K562 (cell line): Measurements from ENCODE around the gene NALCN. TPM values are rescaled to one million over a fixed set of nuclear protein-coding genes. Genes with fewer than 3 reads are reported as not detected.

Experiments
- ATAC-seq: fragments of 200-7000 bp; cut with Tn5 transposase; 3 replicates; pipeline ENCODE4 v1.9.1; 2020; ENCODE audit warnings: moderate library complexity
- BruUV-seq: library from RNA; stranded (reverse); fragments of 400-500 nt; replicated peaks from 2 replicates; lab custom pipeline; 2021; lab: Mats Ljungman, UMichigan
- CTCF ChIA-PET: fragments of 300-600 bp; formaldehyde crosslinking; extraction: SDS; loops from one replicate; lab custom pipeline; 2021; ENCODE audit warnings: low intra/inter-chr PET ratio; lab: Yijun Ruan, JAX
- POLR2A ChIA-PET: fragments of 300-600, 350-650 bp; sonication (Branson Sonifier 250); formaldehyde crosslinking; extraction: SDS; loops from one replicate; lab custom pipeline; 2021; ENCODE audit warnings: antibody characterized with exemption, inconsistent platforms; lab: Yijun Ruan, JAX
- DNase-seq, 4 experiments: peaks; one replicate each; pipeline versions ENCODE4 v3.0.0 to v3.0.0-alpha.2; 2011 to 2018; ENCODE audit warnings: low spot score in 3 of 4, mixed read lengths in 3 of 4; ENCODE audit errors: extremely low read depth in 1 of 4
- FAIRE-seq: peaks from 2 replicates; lab custom pipeline; 2011; peaks lifted over from hg19 to GRCh38; lab: Jason Lieb, UNC
- H2AFZ ChIP-seq: 2 replicates; pipeline ENCODE4 v1.6.0; 2011; ENCODE audit warnings: low read depth, low read length, control low read depth, inconsistent platforms
- H3K27ac ChIP-seq: fragments of 200-600 bp; 3 replicates; pipeline ENCODE4 v1.8.0; 2011; ENCODE audit warnings: low read depth, mild to moderate bottlenecking, control low read depth, inconsistent platforms, low read length, moderate library complexity, mixed read lengths; ENCODE audit errors: extremely low read depth
- H3K27me3 ChIP-seq, 2 experiments: fragments of 300-600 bp in 1 of 2; 2 replicates in 1 of 2; 3 replicates in 1 of 2; pipeline versions ENCODE4 v1.6.0 to v1.8.0; 2011; ENCODE audit warnings: inconsistent platforms in 2 of 2, low read length in 2 of 2, mild to moderate bottlenecking in 1 of 2, mixed read lengths in 1 of 2, moderate library complexity in 1 of 2; ENCODE audit not compliant: control insufficient read depth in 2 of 2, insufficient read depth in 2 of 2
- H3K36me3 ChIP-seq: fragments of 300-600 bp; 3 replicates; pipeline ENCODE4 v1.8.0; 2011; ENCODE audit warnings: mild to moderate bottlenecking, low read length, inconsistent platforms; ENCODE audit not compliant: control insufficient read depth, insufficient read depth
- H3K4me1 ChIP-seq, 2 experiments: fragments of 200-600 bp in 1 of 2; replicated peaks in 1 of 2; 2 replicates in 1 of 2; 3 replicates in 1 of 2; pipeline versions ENCODE4 v1.5.1 to v1.8.0; 2011; ENCODE audit warnings: inconsistent platforms in 2 of 2, low read length in 2 of 2, mild to moderate bottlenecking in 1 of 2, mixed read lengths in 1 of 2, moderate library complexity in 1 of 2; ENCODE audit not compliant: control insufficient read depth in 2 of 2, insufficient read depth in 2 of 2
- H3K4me2 ChIP-seq: 2 replicates; pipeline ENCODE4 v1.6.1; 2011; ENCODE audit warnings: low read length, control low read depth, inconsistent platforms, mixed read lengths; ENCODE audit not compliant: insufficient read depth
- H3K4me3 ChIP-seq: fragments of 200-600 bp; sonication (generic), shearing (Covaris generic); 2 replicates; pipeline ENCODE4 v1.5.1; 2016; ENCODE audit warnings: control low read depth, inconsistent platforms
- H3K79me2 ChIP-seq: fragments of 200-600 bp; 3 replicates; pipeline ENCODE4 v1.8.0; 2011; ENCODE audit warnings: low read length, inconsistent platforms; ENCODE audit not compliant: control insufficient read depth, insufficient read depth
- H3K9ac ChIP-seq, 2 experiments: 2 replicates each; pipeline versions ENCODE4 v1.6.0 to v1.6.1; 2011; ENCODE audit warnings: low read depth in 2 of 2, low read length in 2 of 2, control low read depth in 1 of 2, inconsistent platforms in 1 of 2, mild to moderate bottlenecking in 1 of 2, mixed read lengths in 1 of 2; ENCODE audit not compliant: insufficient read depth in 1 of 2
- H3K9me1 ChIP-seq: one replicate; pipeline ENCODE4 v1.6.0; 2011; ENCODE audit warnings: inconsistent platforms, mild to moderate bottlenecking, low read length, moderate library complexity; ENCODE audit not compliant: control insufficient read depth, insufficient read depth
- H3K9me3 ChIP-seq: replicated peaks from 2 replicates; pipeline ENCODE4 v1.5.1; 2011; ENCODE audit warnings: low read depth, low read length, inconsistent platforms; ENCODE audit not compliant: control insufficient read depth, insufficient read depth
- H4K20me1 ChIP-seq: replicated peaks from 2 replicates; pipeline ENCODE4 v1.6.1; 2011; ENCODE audit warnings: low read length, inconsistent platforms, mixed read lengths; ENCODE audit not compliant: control insufficient read depth, insufficient read depth
- DDX20 ChIP-seq: fragments of 450-650 bp; IDR thresholded peaks from 2 replicates; pipeline ENCODE4 v1.6.1; 2016; ENCODE audit warnings: missing genetic modification characterization, low read depth, mild to moderate bottlenecking, missing compliant biosample characterization, moderate library complexity
- EP300 ChIP-seq: IDR thresholded peaks from 2 replicates; pipeline ENCODE4 v1.6.1; 2012; ENCODE audit warnings: low read length, improper control_type of control experiment
- HDAC2 ChIP-seq: fragments of 450-650 bp; IDR thresholded peaks from 2 replicates; pipeline ENCODE4 v1.6.1; 2016; ENCODE audit warnings: mild to moderate bottlenecking
- MEF2A ChIP-seq: IDR thresholded peaks from 2 replicates; pipeline ENCODE4 v1.6.1; 2011; ENCODE audit warnings: low read depth, mild to moderate bottlenecking, low read length, moderate library complexity; ENCODE audit not compliant: control insufficient read depth
- TOE1 ChIP-seq, 2 experiments: fragments of 450-650 bp in 1 of 2; sonication (generic) in 1 of 2; formaldehyde crosslinking in 1 of 2; IDR thresholded peaks; 2 replicates each; pipeline versions ENCODE4 v1.7.1 to v1.8.0; 2016 to 2022; ENCODE audit warnings: borderline replicate concordance in 2 of 2, mild to moderate bottlenecking in 2 of 2, antibody characterized with exemption in 1 of 2, inconsistent platforms in 1 of 2, low read depth in 1 of 2, missing genetic modification reagents in 1 of 2, moderate library complexity in 1 of 2
- ZNF212 ChIP-seq: fragments of 450-650 bp; formaldehyde crosslinking; IDR thresholded peaks from 2 replicates; pipeline ENCODE4 v1.4.0; 2020; ENCODE audit warnings: mild to moderate bottlenecking
- ZNF699 ChIP-seq: fragments of 250-450 bp; sonication (Bioruptor Pico); IDR thresholded peaks from 2 replicates; pipeline ENCODE4 v1.8.0; 2021; ENCODE audit warnings: mild to moderate bottlenecking, moderate library complexity; ENCODE audit not compliant: insufficient replicate concordance
- WGBS: fragments of 100-300 bp; shearing (Covaris generic); methylation state at CpG from one replicate; pipeline ENCODE4 v1.1.6; 2016; ENCODE audit warnings: low coverage, mixed read lengths; ENCODE audit not compliant: insufficient coverage; ENCODE audit errors: missing lambda C conversion rate; 5-methylcytosine and 5-hydroxymethylcytosine counted together
- in situ Hi-C: fragments of 300-500 bp; cut with MboI; formaldehyde crosslinking; loops from 4 replicates; pipeline ENCODE4 v1.15.0; 2018; ENCODE audit warnings: inconsistent platforms, mixed read lengths
- intact Hi-C: fragments of 100-400 bp; cut with micrococcal nuclease; formaldehyde crosslinking; loops from 2 replicates; pipeline ENCODE4 v1.14.2; 2022
- polyA plus RNA-seq, 8 experiments: library from polyadenylated mRNA; depleted of rRNA in 4 of 8; stranded (reverse) in 5 of 8; unstranded in 3 of 8; fragments of >200 nt; fragmentation: Nextera tagmentation in 2 of 8; fragmentation: Illumina TruSeq in 1 of 8; extraction: Ambion mirVana in 2 of 8; extraction: Trizol in 1 of 8; gene quantifications; 2 replicates each; pipeline versions ENCODE4 v1.2.1 to v1.2.3, GENCODE V29; 2011 to 2014; ENCODE audit warnings: inconsistent platforms in 1 of 8, missing spikeins in 1 of 8
- total RNA-seq, 7 experiments: library from RNA; depleted of rRNA in 6 of 7; stranded (reverse); fragments of >200 nt in 6 of 7; fragmentation: Illumina TruSeq in 2 of 7; extraction: Trizol in 2 of 7; gene quantifications; 2 replicates each; pipeline versions ENCODE4 v1.2.1 to v1.2.3, GENCODE V29; 2011 to 2021; ENCODE audit warnings: low replicate concordance in 1 of 7
- TF ChIP-seq, protein P1 (sequence below): fragments of 250-450 bp; sonication (Bioruptor Pico); IDR thresholded peaks from 2 replicates; pipeline ENCODE4 v1.4.0; 2020

NALCN gene
- total and polyA plus RNA-seq, 9 of the 15 experiments (the other 6 are each of a cell fraction or from before 2014, with no cell fraction given): not detected

DNA sequence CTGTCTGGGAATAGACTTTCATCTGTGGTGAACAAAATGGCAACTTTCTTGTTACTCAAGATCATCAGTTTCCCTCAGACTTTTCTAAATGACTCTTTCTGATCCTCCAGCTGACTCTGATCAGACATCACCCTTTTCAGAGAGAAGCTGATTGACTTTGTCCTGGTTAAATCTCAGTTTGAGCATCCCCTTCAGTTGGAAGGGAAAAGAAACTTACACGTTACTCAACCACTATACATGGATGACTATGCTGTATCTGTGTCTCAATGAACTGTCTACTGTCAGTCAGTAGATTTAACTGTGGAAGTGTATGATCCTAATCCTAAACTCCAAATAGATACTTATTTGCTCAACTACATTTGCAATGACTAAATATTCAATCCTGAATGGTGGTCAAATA lies 118.5 kb downstream of the NALCN start:
- H3K4me1 ChIP-seq: no peaks in the 10 kb centered on the region
- in situ Hi-C loops: no loop called here
- BruUV-seq: no TSS peak
- intact Hi-C loops: no loop called here
- H3K9me3 ChIP-seq: no peaks in the 10 kb centered on the region
- no peak overlapping the region for H3K27ac ChIP-seq
- FAIRE-seq: no peak
- no peaks in the 10 kb centered on the region for H4K20me1 ChIP-seq
- no peaks in the 10 kb centered on the region for H3K27me3 ChIP-seq
- H3K4me2 ChIP-seq: no peak overlapping the region
- TF ChIP-seq HDAC2 (no peak), DDX20 (tag) (no peak)
- H3K9me1 ChIP-seq: no peaks in the 10 kb centered on the region
- no peaks in the 10 kb centered on the region for H3K36me3 ChIP-seq
- CTCF ChIA-PET: no interaction called here
- no peak for DNase-seq
- no peaks in the 10 kb centered on the region for H3K79me2 ChIP-seq
- no peak overlapping the region for H3K9ac ChIP-seq
- no peak overlapping the region for H2AFZ ChIP-seq
- no peak for ATAC-seq
- WGBS: 8% methylated on average over 1 of the region's 1 CpG
- no peak overlapping the region for H3K4me3 ChIP-seq
- POLR2A ChIA-PET: no interaction called here

DNA sequence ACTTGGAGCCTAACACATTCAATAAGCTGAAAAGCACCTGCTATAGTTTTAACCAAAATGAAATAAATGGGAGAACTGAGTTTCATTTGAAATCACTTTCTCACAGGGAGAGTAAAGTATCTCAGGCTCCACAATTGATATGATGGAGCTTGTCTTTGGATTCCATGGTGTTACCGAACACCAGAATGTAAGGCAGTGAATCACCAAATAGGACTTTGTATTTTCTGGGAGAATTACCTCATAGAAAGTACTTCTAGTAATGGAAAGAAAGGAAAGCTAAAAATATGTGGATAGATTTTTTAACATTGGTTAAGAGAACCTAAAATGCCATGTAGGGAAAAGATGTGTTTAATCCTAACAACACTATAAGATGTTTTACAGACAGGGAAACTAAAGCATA lies 123.6 kb downstream of the NALCN start:
- no peaks in the 10 kb centered on the region for H3K79me2 ChIP-seq
- TF ChIP-seq ZNF212 (no peak), MEF2A (no peak), TOE1 (IDR thresholded peaks at IDR 0.05; ENCODE audit: borderline replicate concordance) (no peak), TOE1 (CRISPR knock-in tag; IDR thresholded peaks at IDR 0.05; ENCODE audit: borderline replicate concordance, low read depth) (no peak), ZNF699 (no peak), EP300 (no peak)
- TF ChIP-seq, protein P1, sequence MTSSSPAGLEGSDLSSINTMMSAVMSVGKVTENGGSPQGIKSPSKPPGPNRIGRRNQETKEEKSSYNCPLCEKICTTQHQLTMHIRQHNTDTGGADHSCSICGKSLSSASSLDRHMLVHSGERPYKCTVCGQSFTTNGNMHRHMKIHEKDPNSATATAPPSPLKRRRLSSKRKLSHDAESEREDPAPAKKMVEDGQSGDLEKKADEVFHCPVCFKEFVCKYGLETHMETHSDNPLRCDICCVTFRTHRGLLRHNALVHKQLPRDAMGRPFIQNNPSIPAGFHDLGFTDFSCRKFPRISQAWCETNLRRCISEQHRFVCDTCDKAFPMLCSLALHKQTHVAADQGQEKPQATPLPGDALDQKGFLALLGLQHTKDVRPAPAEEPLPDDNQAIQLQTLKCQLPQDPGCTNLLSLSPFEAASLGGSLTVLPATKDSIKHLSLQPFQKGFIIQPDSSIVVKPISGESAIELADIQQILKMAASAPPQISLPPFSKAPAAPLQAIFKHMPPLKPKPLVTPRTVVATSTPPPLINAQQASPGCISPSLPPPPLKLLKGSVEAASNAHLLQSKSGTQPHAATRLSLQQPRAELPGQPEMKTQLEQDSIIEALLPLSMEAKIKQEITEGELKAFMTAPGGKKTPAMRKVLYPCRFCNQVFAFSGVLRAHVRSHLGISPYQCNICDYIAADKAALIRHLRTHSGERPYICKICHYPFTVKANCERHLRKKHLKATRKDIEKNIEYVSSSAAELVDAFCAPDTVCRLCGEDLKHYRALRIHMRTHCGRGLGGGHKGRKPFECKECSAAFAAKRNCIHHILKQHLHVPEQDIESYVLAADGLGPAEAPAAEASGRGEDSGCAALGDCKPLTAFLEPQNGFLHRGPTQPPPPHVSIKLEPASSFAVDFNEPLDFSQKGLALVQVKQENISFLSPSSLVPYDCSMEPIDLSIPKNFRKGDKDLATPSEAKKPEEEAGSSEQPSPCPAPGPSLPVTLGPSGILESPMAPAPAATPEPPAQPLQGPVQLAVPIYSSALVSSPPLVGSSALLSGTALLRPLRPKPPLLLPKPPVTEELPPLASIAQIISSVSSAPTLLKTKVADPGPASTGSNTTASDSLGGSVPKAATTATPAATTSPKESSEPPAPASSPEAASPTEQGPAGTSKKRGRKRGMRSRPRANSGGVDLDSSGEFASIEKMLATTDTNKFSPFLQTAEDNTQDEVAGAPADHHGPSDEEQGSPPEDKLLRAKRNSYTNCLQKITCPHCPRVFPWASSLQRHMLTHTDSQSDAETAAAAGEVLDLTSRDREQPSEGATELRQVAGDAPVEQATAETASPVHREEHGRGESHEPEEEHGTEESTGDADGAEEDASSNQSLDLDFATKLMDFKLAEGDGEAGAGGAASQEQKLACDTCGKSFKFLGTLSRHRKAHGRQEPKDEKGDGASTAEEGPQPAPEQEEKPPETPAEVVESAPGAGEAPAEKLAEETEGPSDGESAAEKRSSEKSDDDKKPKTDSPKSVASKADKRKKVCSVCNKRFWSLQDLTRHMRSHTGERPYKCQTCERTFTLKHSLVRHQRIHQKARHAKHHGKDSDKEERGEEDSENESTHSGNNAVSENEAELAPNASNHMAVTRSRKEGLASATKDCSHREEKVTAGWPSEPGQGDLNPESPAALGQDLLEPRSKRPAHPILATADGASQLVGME (CRISPR knock-in tag): no peak
- H3K4me3 ChIP-seq: no peak overlapping the region
- no peaks in the 10 kb centered on the region for H4K20me1 ChIP-seq
- intact Hi-C loops: no loop called here
- FAIRE-seq: no peak
- 0% methylated on average over 1 of the region's 1 CpG for WGBS
- no peak overlapping the region for H2AFZ ChIP-seq
- H3K4me1 ChIP-seq: no peaks in the 10 kb centered on the region
- no peaks in the 10 kb centered on the region for H3K9me3 ChIP-seq
- no peaks in the 10 kb centered on the region for H3K27me3 ChIP-seq
- in situ Hi-C loops: no loop called here
- DNase-seq: no peak
- no peak overlapping the region for H3K9ac ChIP-seq
- no peak for ATAC-seq
- no peaks in the 10 kb centered on the region for H3K36me3 ChIP-seq
- ChIA-PET CTCF (no interaction called here), POLR2A (no interaction called here)
- no peak overlapping the region for H3K27ac ChIP-seq
- no peak overlapping the region for H3K4me2 ChIP-seq
- BruUV-seq: no TSS peak
- no peaks in the 10 kb centered on the region for H3K9me1 ChIP-seq
